Suppressor macrophage (primary cell): ENCODE results near the gene FNDC10.
"Not testable (repeated sequence)": the region's sequence is repeated elsewhere in the genome, so short reads cannot be mapped to it uniquely, and the experiment has no call there.

Experiments used
- DNase-seq, 4 experiments: peaks; one replicate each; pipeline ENCODE4 v3.0.0-alpha.2; 2020 to 2022
- total RNA-seq, 17 experiments: gene quantifications; one replicate each; lab custom pipeline; 2026; ENCODE audit warnings: mixed read lengths in 6 of 17, inconsistent platforms in 3 of 17; lab: John Stamatoyannopoulos, UW

Gene FNDC10
- 3.3 to 13.6 (median 6.5) reads per million in 17 experiments for total RNA-seq

DNA sequence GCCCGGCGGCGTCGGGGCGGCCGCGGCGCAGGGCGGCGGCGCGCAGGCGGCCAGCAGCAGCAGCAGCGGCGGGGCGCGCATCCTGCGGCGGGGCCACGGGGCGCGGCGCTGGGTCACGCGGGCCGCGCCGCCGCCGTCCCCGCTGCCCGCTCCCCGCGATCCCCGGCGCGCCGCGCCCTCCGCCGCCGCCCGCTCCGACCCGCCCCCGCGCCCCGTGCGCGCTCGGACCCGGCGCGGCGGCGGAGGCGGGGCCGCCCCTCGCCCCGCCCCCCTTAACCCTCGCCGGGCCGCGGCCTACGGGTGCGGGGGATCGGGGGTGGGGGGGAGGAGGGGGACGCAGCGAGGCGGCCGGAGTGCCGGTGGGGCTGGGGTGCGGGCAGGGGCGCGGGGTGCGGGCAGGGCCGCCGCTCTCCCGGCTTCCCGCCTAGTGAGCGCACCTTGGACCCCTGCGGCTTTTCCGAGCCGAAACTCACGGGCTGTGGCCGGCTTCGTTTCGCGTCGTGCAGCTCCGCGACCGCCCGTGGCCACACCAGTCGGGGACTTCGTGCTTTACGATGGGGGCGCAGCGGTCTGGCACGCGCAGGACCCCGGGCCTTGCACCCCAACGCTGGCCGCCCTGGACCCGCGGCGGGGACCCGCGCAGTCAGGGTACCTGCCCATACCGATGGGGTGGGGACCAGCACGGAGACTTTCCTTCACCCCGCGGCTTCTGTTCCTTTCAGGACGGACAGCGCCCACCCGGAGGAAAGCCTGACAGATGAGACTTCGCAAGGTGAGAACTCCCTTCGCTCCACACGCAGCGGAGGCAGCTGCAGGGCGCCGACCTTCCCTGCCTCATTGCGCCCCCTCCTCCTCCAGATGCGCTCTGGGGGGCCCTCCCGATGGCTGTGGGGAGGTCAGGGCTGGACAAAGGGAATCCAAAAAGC is at the start of gene FNDC10:
FNDC10 (minus strand) TSS at position 201 of the 926 bp plus-strand sequence; CDS start at position 81, 120 bp downstream.
- DNase-seq = peak in 3 of 4 experiments; percentile 18 to 73 (median 69)

DNA sequence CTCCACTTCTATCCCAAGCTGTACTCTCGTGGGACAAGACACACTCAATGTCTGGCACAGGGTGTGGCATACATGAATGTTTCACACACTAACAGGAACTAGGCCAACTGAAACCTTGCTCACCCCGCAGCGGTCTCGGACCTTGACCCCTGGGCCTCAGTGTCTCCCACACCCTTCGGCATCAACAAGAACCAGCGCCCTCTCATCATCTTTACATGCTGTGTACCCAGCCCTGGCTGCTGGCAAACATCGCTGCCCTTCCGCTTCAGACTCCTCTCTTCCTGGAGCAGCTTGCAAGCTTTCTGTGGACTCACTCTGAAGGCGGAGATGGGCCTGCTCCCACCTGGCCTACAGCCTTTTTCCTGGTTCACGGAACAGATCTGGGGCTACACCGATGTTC is 48.3 kb upstream of the FNDC10 start:
- DNase-seq = not testable (repeated sequence)

DNA sequence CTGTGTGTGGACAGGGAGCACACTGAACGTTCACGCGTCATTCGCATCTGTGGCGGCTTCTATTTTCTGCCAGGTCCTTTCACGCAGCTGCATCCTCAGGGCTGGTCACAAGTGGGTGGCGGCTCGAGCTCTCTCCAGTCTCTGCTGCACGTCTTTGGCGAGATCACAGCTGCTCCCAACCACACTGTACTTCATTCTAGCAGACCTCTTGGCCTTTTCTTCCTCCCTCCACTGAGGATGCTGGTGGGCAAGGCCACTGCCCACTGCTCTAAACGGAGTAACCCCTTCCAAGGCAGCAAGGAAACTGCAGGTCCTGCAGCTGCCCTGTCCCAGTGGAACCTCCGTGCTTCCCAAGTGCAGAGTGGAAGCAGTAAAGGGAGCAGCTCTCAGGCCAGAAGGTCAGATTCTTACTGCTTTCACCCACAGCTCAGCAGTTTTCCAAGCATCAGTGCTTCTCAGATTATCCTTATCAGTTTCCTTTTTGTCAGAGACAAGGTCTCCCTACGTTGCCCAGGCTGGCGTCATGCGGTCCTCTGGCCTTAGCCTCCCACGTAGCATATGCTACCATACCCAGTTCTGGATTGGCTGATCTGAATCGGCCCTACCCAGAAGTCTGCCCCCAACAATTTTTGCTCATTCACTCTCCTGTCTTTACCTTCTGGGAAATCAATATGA is 47.8 kb upstream of the FNDC10 start:
- not testable (repeated sequence) for DNase-seq

DNA sequence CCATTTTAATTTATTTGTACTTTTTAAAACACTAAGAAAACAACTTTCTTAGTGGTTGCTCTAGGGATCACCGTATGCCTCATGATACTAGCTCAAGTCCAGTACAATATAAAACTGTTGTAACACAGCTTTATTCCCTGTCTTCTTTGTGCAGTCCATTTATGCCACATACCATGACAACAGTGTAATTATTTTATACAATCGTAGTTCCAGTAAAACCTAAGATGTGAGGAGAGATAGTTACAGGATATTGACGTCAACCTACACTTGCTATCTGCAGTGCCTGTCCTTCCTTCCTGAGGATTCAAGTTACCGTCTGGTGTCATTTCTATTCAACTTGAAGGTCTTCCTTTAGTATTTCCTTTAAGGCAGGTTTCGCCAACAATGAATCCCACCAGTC is 46.4 kb upstream of the FNDC10 start:
- not testable (repeated sequence) for DNase-seq

DNA sequence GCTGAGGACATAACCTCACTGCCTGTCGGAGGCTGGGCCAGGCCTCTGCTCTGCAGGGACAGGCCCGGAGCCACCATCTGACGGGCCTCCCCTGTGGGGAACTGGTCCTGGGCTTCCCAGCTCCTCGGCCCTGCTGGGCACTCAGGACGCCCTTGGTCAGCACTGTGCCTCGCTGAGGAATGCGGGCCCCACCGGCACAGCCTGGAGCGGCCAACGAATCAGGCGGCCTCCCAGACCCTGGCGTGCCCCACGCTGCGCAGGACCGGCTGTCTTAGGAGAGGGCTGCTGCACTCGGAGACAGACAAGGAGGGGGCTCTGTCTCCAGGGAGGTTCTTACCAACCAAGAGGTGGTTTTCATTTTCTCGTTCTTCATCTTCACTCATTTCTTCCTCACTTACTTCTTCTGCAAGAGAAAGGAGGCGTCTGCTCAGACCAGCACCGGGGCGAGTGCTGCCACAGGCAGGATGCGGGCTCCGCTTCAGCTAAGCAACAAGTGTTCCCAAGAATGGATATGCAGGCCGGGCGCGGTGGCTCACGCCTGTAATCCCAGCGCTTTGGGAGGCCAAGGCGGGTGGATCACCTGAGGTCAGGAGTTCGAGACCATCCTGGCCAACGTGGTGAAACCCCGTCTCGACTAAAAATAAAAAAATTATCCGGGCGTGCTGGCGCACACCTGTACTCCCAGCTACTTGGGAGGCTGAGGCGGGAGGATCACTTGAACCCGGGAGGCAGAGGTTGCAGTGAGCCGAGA is 41.0 kb upstream of the FNDC10 start:
- not testable (repeated sequence) for DNase-seq

DNA sequence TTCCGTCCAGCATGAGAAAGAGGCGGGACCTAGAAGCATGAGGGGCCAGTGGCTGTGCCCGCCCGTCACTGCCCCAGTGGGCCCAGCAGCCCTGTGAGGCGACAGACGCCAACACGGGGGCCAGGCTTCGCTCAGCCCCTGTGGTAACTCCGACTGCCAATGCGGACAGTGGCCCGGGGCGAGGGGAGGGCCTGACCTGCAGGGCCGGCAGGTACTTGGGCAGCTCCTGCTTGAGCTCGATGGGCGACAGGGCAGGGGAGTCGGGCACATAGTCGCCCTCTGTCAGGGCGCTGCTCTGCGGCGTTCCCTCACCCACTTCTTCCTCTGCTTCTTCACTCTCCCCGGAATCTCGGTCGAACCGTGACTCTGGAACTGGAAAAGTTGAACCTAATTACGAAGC is 40.1 kb upstream of the FNDC10 start:
- not testable (repeated sequence) for DNase-seq

DNA sequence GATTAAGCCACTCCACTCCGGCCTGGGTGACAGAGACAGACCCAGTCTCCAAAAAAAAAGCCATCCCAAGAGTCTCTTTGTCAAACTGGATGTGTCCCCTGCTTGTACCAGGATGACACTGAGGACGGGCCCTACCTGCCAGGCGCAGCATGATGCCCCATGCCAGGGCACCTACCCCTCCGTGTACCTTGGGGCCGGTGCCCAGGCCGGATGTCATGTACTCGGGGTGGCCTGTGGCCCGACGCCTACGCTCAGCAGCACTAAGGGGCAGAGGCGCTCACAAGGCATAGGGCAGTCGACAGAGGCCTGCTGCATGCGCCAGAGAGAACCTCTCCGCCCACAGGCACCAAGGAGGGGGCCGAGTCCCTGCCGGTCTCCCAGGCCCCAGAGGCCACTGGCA is 39.4 kb upstream of the FNDC10 start:
- DNase-seq = not testable (repeated sequence)

DNA sequence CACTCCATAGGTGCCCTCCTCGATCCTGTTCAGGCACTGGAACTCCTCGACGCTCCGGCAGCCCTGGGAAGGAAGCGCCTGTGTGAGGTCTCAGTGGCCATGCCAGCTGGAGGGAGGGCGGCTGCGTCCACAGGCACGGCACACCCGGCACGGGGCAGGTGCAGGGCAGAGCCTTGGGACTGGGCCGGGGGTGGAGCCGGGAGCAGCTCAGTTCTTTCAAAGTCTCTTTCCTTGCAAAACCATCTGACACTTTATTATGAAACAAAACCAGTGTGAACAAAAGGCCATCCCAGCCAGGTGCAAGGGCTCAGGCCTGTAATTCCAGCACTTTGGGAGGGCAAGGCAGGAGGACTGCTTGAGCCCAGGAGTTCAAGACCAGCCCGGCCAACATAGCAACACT is 38.6 kb upstream of the FNDC10 start:
- not testable (repeated sequence) for DNase-seq

DNA sequence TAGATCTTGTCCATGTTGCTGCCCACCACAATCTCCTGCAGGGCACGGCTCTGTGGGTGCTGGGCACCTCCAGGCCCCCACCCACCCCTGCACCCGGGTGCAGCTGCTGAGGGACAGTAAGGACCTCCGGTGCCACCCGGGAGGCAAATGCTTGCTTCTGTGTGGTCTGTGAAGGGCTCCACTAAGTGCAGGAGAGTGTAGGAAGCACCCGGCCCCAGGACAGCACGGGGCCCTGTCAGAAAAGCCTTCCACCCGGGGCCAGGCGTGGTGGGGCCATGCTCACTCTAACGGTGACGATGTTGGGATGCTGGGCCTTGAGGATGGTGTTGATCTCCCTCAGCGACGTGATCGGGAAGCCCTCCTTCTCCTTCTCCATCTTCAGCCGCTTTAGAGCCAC is 37.5 kb upstream of the FNDC10 start:
- DNase-seq = not testable (repeated sequence)

DNA sequence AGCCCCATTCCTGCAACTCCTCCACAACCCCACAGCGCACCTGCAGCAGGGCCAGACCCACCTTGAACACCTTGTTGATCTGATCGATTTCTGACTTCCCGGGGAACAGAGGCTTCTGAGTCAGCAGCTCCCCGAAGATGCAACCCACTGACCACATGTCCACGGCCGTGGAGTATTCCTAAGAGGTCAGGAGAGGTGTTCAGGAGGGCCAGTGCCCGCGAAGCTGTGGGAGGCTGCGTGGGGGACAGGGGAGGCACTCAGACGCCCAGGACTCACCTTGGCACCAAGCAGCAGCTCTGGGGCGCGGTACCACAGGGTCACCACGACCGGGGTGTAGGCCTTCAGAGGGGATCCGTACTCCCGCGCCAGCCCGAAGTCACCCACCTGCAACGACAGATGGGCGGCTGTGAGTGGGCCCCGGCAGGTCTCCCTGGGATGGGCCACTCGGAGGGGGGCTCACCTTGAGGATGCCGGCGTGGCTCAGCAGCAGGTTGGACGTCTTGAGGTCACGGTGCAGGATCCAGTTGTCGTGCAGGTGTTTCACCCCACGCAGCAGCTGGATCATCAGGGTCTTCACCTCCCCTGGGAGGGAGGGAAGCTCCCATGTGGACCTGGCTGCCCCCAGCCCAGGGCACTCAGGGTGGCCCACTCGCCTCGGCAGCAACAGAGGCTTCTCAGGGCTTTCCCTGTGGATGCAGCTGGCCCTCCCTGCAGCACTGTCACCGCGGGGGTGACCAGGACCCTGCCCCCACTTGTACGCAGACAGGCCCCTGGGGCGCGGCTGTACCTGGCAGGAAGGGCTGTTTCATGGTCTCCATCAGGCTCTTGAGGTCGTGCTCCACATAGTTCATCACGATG is 36.9 kb upstream of the FNDC10 start:
- not testable (repeated sequence) for DNase-seq

DNA sequence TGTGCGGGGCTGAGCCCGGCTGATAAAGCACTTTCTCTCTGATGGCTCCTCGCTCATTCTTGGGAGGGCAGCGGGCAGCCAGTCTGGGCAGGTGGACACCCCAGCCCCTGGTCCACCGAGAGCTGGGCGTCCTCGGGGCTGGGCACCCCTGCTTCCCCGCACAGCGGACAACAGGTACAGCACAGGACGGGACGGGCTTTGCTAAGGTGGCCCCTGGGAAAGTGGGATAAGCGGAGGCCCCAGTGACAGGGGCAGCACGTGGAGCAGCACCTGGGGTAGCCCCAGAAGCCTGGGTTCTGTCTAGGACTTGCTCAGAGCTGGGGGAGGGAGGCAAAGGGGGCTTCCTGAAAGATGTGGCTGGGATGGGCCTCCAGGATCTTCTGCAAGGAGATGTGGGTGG is 34.7 kb upstream of the FNDC10 start:
- peak in 1 of 4 experiments; percentile 1 for DNase-seq

DNA sequence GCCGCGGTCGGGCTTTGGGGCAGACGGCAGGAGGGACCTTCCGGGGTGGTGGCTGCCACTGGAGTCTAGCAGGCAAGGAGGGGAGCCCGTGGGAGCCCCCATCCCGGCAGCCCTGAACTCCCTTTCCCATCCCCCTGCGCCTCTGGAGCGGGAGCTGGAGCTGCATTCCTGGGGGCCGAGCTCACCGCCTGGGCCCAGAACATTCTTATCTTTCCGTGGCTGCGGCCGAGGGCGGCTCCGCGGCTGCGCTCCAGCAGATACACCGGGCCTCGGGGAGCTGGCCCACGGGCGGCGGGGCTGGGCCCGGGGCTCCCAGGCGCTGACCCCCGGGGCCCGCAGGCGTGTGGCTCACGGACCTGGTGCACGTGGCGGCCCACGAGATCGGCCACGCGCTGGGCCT is 33.5 kb upstream of the FNDC10 start:
- not testable (repeated sequence) for DNase-seq

DNA sequence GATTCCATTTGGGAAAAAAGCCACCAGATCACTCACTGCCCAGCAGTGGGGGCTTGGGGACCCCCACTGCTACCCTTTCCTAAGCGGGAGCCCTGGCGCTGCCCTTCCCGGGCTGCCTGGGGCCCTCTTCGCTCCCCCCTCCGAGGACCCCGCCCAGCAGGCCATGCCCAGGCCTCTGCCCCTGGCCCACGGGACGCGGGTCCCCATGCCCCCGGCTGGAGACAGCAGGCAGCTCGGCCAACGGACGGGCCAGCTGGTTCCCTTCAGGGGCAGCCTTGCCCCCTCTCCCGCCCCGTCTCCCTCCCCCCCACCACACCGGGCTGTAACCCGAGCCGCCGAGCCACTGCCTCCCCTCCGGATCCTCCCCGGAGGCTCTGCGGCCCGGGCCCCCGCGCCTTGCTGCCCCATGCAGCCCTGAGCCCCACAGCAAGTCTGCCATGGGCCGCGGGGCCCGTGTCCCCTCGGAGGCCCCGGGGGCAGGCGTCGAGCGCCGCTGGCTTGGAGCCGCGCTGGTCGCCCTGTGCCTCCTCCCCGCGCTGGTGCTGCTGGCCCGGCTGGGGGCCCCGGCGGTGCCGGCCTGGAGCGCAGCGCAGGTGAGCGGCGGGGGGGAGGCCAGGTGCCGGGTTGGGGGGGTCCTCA is 32.0 kb upstream of the FNDC10 start, which contains the start of gene MMP23B:
MMP23B (plus strand) TSS at position 392 of the 639 bp plus-strand sequence; CDS start at position 438, 46 bp downstream.
- no peak for DNase-seq

DNA sequence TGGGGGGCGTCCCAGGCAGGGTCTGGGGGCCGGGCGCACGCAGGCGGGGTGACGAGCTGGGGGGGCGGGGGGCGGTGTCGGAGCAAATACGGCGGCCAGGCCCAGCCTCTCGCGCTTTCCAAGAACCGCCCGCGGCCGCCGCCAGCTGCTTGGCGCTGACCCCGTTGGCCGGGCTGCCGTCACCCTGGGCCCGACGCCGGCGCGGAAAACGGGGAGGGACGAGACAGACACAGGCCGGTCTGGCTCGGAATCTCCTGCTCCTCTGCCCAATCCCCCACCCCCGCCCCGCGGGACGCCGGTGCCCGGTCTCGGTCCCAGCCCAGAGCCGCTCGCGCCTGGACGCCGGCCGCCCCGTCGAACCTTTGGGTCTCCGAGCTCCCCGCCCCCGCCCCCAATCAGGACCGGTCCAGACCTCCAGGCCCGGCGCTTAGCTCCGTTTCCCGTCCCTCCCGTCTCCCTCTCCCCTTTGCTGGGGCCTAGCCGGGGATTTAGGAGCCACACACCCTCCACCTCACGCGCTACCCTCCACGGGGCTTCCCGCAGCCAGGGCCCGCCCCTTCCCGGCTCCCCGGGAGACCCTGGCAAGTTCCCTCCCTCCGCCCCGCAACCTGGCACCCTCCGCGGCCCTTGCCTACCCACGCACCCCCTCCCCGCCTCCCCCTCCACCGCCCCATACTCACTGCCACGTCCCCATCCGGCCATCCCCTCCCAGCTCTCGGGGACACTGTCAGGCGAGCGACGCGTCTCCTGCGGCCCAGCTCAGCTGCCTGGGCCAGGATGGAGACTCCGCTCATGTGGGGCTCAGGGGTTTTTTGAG is 31.2 kb upstream of the FNDC10 start:
- no peak for DNase-seq

DNA sequence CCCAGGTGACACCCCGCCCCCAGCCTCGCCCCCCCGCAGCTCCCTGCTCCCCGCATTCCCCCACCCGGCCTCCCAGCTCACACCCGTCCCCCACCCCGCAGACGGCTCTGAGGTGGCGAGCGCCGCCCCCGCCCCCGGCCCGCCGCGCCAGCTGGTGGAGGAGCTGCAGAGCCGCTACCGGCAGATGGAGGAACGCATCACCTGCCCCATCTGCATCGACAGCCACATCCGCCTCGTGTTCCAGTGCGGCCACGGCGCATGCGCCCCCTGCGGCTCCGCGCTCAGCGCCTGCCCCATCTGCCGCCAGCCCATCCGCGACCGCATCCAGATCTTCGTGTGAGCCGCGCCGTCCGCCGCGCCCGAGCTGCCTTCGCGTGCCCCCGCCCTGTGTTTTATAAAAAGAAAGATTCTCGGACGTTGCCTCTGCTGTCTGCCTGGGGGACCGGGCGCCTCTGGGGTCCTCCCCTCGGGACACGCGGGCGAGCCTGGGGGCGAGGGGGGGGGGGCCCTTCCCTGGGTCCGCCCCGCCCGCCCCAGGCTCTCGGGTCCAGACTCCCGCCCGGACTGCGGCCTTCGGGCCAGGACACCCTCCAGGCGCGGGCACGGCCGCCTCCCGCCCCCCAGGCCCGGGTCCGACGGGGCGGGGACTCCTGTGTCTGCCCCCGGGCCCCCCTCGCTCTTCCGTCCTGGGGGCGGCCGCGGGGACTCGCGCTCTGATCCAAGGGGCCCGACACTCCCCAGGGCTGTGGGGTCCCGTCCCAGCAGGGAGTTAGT is 30.4 kb upstream of the FNDC10 start:
- peak; percentile 68 to 85 (median 74) for DNase-seq

DNA sequence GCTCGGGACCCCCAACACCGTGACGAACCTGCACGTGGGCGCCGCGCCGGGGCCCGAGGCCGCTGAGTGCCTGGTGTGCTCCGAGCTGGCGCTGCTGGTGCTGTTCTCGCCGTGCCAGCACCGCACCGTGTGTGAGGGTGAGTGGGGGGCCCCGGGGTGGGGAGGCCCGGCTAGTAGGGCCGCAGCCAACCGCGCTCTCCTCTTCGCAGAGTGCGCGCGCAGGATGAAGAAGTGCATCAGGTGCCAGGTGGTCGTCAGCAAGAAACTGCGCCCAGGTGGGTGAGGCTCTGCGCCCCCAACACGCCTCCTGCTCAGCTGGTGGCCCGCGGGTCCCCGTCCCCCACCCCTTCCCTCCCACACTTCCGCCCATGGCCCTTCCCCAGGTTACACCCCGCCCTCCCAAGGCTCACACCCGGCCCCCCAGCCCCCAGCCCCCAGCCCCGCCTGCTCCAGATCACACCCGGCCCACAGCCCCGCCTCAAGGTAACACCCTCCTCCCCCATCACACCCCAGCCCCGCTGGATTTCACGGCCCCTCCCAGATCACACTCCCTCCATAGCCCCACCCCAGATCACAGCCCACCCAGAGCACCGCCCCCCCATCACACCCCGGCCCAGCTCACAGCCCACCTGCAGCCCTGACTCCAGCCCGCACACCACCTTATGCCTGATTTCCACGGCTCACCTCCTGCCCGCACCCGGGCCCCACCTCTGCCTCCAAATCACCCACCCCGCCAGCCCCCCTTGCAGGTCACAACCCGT is 29.7 kb upstream of the FNDC10 start:
- no peak for DNase-seq

DNA sequence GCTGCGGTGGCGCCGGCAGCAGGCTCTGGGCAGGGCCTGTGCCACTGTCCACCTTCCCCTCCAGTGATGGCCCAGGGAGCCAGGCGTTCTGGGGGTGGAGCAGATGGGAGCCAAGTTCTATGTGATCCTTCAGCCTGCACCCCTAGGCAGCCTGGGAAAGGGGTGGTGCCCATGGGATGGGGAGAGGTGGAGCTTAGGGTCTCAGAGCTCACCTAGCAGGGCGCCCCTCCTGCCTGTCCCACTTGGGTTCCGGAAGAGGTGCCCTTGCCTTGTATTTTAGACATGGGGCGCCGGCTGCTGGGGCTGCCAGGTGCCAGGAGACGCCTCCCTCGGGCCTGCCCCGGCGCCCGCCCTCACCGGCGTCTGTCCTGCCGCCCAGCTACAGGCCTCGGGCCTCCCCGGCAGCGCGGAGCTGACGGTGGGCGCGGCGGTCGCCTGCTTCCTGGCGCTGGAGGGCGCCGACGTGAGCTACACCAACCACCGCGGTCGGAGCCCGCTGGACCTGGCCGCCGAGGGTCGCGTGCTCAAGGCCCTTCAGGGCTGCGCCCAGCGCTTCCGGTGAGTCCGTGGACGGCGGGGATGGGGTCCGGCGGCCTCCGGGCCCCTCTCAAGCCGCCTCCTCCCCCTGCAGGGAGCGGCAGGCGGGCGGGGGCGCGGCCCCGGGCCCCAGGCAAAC is 29.0 kb upstream of the FNDC10 start:
- DNase-seq = no peak
